Transverse colon (tissue), 4 donors: ENCODE data around the gene ATP11A.

Experiments used
- CTCF ChIP-seq, 5 experiments: fragments of 200-600 bp in 3 of 5; fragments of 450-650 bp in 2 of 5; sonication (generic) in 3 of 5; IDR thresholded peaks; 1 replicate in 2 of 5; 2 replicates in 3 of 5; pipeline ENCODE4 v1.5.1; 2016 to 2017; ENCODE audit warnings: antibody characterized with exemption in 5 of 5, inconsistent platforms in 3 of 5, mild to moderate bottlenecking in 2 of 5, moderate library complexity in 1 of 5
- EP300 ChIP-seq: sonication (generic); formaldehyde crosslinking; IDR thresholded peaks from one replicate; pipeline ENCODE4 v1.6.1; 2017; ENCODE audit warnings: antibody characterized with exemption, low read depth
- POLR2A ChIP-seq: fragments of 450-650 bp; IDR thresholded peaks from one replicate; pipeline ENCODE4 v1.6.1; 2016; ENCODE audit warnings: antibody characterized with exemption, mild to moderate bottlenecking, moderate library complexity
- POLR2AphosphoS5 ChIP-seq, 3 donors: sonication (generic); formaldehyde crosslinking; IDR thresholded peaks; one replicate each; pipeline ENCODE4 v1.6.1; 2016; ENCODE audit warnings: antibody characterized with exemption in 3 of 3

- TF ChIP-seq CTCF (IDR thresholded peaks at IDR 0.05) (no peak), POLR2A (no peak), POLR2AphosphoS5 (IDR thresholded peaks at IDR 0.05) (no peak), EP300 (no peak)
Measured at GRCh38 chr13:112926993-112927392, 237.2 kb downstream of the ATP11A start.
